Endothelial cell of umbilical vein (primary cell): ENCODE data around the gene FSD1L.

Experiments
- CTCF ChIP-seq, 2 donors: IDR thresholded peaks; 1 replicate in 1 of 2; 2 replicates in 1 of 2; pipeline ENCODE4 v1.5.1; 2011; ENCODE audit warnings: low read length in 2 of 2, mild to moderate bottlenecking in 2 of 2, moderate library complexity in 2 of 2, control low read depth in 1 of 2, inconsistent platforms in 1 of 2, low read depth in 1 of 2; ENCODE audit not compliant: insufficient read depth in 1 of 2; ENCODE audit errors: extremely low read depth in 1 of 2
- EZH2 ChIP-seq: IDR thresholded peaks from 2 replicates; pipeline ENCODE4 v1.6.1; 2012; ENCODE audit warnings: borderline replicate concordance, low read depth, mild to moderate bottlenecking, moderate library complexity, low read length, inconsistent platforms; ENCODE audit not compliant: severe bottlenecking
- FOS ChIP-seq: IDR thresholded peaks from 2 replicates; pipeline ENCODE4 v1.6.1; 2011; ENCODE audit warnings: mild to moderate bottlenecking, low read length, moderate library complexity, borderline replicate concordance; ENCODE audit not compliant: insufficient read depth
- GATA2 ChIP-seq: IDR thresholded peaks from 2 replicates; pipeline ENCODE4 v1.7.0; 2011; ENCODE audit warnings: low read depth, mild to moderate bottlenecking, moderate library complexity, mixed read lengths, low read length; ENCODE audit not compliant: insufficient read length, insufficient read depth
- JUN ChIP-seq: IDR thresholded peaks from 2 replicates; pipeline ENCODE4 v1.6.1; 2011; ENCODE audit warnings: borderline replicate concordance, low read depth; ENCODE audit not compliant: insufficient read length, insufficient read depth
- MAX ChIP-seq: IDR thresholded peaks from 2 replicates; pipeline ENCODE4 v1.6.1; 2011; ENCODE audit not compliant: insufficient read depth, insufficient read length
- MYC ChIP-seq: IDR thresholded peaks from one replicate; pipeline ENCODE4 v1.6.1; 2011; ENCODE audit warnings: mild to moderate bottlenecking, low read depth, low read length
- POLR2A ChIP-seq: IDR thresholded peaks from 2 replicates; pipeline ENCODE4 v1.6.1; 2012; ENCODE audit warnings: low read depth, mild to moderate bottlenecking, control low read depth, low read length
- POLR2AphosphoS5 ChIP-seq: IDR thresholded peaks from 2 replicates; pipeline ENCODE4 v1.6.1; 2012; ENCODE audit warnings: low read depth, mild to moderate bottlenecking, control low read depth, low read length, moderate library complexity; ENCODE audit not compliant: insufficient read depth

DNA sequence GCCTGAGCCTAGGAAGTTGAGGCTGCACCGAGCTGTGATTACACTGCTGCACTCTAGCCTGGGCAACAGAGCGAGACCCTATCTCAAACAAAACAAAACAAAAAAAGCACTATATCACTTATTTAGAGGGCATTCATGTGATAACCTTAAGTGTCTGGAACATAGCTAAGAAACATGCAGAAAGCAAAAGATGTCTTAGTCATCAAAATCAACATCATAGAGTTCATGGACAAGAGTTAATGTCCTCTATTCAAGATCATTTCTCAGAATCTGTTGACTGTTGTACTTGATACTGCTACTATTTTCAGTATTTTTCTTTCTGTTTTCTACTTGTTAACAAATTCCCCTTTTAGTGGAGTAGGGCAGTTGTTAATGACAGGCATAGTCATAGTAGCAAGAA, 25.4 kb downstream of the FSD1L start:
- no peak for TF ChIP-seq CTCF (IDR thresholded peaks at IDR 0.05; ENCODE audit: extremely low read depth in 1 of 2, insufficient read depth in 1 of 2, low read depth in 1 of 2, low read length in 2 of 2)
- no peak for TF ChIP-seq POLR2AphosphoS5
- TF ChIP-seq MYC, result no peak
- TF ChIP-seq MAX, result no peak
- no peak for TF ChIP-seq POLR2A
- no peak for TF ChIP-seq EZH2
- no peak for TF ChIP-seq JUN
- no peak for TF ChIP-seq FOS
- TF ChIP-seq GATA2, result no peak
